ENCODE data around the gene GMPR2.

GMPR2 gene

GRCh38 chr14:24187539-24187915 is 45.2 kb upstream of the GMPR2 start:
- no peak for DNase-seq (ENCODE audit: low spot score)
- TF ChIP-seq CTCF (IDR thresholded peaks at IDR 0.05; ENCODE audit: borderline replicate concordance, control extremely low read depth, extremely low read depth, insufficient read depth, missing control alignments), result no peak
- in situ Hi-C loops (cut with MboI; ENCODE audit: low sequenced_read_pairs, unreplicated experiment), result no loop called here

- in situ Hi-C loops (cut with MboI; ENCODE audit: low sequenced_read_pairs, unreplicated experiment), result no loop called here
- TF ChIP-seq CTCF (IDR thresholded peaks at IDR 0.05; ENCODE audit: borderline replicate concordance, control extremely low read depth, extremely low read depth, insufficient read depth, missing control alignments), result no peak
- DNase-seq (ENCODE audit: low spot score), result peak; percentile 99
These were observed 44.3 kb upstream of the GMPR2 start, which contains the start of gene IPO4 for GRCh38 chr14:24188251-24189058. TSS of gene IPO4 (minus strand) at chr14:24188816. CDS start at chr14:24188787, 29 bp downstream.

DNA sequence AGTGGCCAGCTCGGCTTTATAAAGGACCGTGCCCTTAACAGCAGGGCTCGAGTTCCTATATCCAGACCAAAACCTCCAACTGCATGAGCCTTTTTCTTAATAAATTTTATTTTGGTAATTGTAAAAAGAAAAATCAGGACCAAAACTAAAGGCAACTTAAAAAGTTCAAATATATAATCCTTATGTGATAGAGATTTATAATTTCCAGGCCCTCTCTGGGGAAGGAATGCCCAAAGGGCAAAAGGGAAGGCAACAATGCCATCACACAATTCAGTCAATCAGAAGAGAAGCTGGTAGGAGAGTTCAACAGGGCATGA is 43.7 kb upstream of the GMPR2 start:
- no peak for DNase-seq (ENCODE audit: low spot score)

DNA sequence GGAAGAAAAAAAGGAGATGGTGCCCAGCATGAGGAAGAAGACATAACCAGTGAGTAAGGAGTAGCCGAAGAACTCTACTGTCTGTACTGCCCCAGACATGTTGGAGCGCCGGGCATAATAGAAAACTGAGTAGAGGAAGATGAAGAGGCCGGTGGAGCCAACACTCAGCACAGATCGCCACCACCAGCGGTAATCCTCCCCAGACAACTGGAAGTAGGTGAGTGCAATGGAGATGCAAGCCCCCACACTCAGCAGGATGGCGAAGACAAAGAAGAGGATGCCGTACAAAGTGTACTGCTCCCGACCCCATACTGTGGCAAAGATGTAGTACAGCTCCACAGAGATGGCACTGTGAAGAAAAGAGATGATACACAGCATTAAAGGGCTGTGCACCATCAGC is 43.3 kb upstream of the GMPR2 start:
- in situ Hi-C loops (cut with MboI; ENCODE audit: low sequenced_read_pairs, unreplicated experiment), result no loop called here

More for the DNA sequence above, 43.7 kb upstream of the GMPR2 start:
- in situ Hi-C loops (cut with MboI; ENCODE audit: low sequenced_read_pairs, unreplicated experiment), result no loop called here
- TF ChIP-seq CTCF (IDR thresholded peaks at IDR 0.05; ENCODE audit: borderline replicate concordance, control extremely low read depth, extremely low read depth, insufficient read depth, missing control alignments), result no peak

GRCh38 chr14:24190416-24190815 is 42.3 kb upstream of the GMPR2 start:
- TF ChIP-seq CTCF (IDR thresholded peaks at IDR 0.05; ENCODE audit: borderline replicate concordance, control extremely low read depth, extremely low read depth, insufficient read depth, missing control alignments), result no peak

More for the DNA sequence above, 43.3 kb upstream of the GMPR2 start:
- no peak for DNase-seq (ENCODE audit: low spot score)
- no peak for TF ChIP-seq CTCF (IDR thresholded peaks at IDR 0.05; ENCODE audit: borderline replicate concordance, control extremely low read depth, extremely low read depth, insufficient read depth, missing control alignments)

DNA sequence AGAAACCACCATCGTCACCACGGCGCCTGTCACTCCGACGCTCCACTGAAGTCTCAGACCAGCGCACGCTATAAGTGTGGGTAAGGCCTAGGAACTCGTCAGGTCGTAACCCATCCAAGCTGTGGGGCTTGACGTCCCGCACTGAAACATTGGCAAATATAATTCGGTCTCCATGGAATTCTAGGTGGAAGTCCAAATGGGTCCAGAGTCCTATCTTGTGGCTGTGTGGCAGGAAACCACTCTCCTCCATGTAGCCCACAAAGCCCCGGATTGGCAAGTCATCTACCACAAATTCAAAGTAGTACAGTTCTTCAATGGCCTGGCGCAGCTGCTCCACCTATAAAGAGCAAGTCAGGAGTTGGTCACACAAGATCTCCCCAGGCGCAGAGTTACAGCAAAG is 39.8 kb upstream of the GMPR2 start:
- TF ChIP-seq CTCF (IDR thresholded peaks at IDR 0.05; ENCODE audit: borderline replicate concordance, control extremely low read depth, extremely low read depth, insufficient read depth, missing control alignments), result no peak
- DNase-seq (ENCODE audit: low spot score), result no peak
- in situ Hi-C loops (cut with MboI; ENCODE audit: low sequenced_read_pairs, unreplicated experiment), result no loop called here

More at GRCh38 chr14:24190416-24190815, 42.3 kb upstream of the GMPR2 start:
- in situ Hi-C loops (cut with MboI; ENCODE audit: low sequenced_read_pairs, unreplicated experiment), result no loop called here
- DNase-seq (ENCODE audit: low spot score), result no peak
